NCI-H2196 (cell line): Measurements from ENCODE around the gene KRT75.
"Not testable (repeated sequence)": the region's sequence is repeated elsewhere in the genome, so short reads cannot be mapped to it uniquely, and the experiment has no call there.

Experiments
- DNase-seq: peaks from one replicate; lab custom pipeline; 2025; ENCODE audit not compliant: unreplicated experiment; lab: John Stamatoyannopoulos, UW

KRT75 gene

DNA sequence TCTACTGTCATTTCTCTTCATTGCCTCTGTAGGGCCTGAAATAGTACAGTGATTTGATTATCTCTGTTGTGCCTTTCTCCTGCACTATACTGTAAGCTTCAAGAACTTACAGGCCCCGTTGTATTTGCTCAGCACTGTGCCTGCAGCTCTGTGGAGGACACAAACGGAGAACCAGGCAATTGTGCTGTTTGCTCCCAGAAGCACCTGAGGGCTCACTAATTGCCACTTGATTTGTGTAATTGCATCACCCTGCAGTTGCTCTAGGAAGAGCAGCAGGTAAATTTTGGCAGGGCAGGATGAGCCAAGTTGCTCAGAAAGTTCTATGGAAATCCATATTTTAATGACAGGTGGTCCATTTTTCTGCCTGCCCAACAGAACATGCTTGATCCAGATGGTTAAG lies 16.4 kb downstream of the KRT75 start:
- DNase-seq = peak; percentile 48

DNA sequence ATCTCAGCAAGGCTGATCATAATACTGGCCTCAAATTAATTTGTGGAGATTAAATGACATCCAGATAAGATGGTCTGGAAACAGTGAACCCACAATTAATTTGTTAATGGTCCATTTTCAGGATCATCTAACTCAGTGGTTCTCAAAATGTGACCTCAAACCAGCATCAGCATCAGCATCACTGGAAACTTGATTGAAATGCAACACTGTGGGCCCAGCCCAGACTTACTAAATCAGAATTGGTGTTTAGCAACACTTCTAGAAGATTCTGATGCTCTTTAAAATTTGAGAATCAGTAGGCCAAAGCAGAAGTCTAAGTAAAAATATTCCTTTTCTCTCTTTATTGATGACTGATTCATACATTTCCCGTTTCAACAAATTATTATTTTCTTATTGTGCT lies 17.4 kb downstream of the KRT75 start:
- DNase-seq = no peak

DNA sequence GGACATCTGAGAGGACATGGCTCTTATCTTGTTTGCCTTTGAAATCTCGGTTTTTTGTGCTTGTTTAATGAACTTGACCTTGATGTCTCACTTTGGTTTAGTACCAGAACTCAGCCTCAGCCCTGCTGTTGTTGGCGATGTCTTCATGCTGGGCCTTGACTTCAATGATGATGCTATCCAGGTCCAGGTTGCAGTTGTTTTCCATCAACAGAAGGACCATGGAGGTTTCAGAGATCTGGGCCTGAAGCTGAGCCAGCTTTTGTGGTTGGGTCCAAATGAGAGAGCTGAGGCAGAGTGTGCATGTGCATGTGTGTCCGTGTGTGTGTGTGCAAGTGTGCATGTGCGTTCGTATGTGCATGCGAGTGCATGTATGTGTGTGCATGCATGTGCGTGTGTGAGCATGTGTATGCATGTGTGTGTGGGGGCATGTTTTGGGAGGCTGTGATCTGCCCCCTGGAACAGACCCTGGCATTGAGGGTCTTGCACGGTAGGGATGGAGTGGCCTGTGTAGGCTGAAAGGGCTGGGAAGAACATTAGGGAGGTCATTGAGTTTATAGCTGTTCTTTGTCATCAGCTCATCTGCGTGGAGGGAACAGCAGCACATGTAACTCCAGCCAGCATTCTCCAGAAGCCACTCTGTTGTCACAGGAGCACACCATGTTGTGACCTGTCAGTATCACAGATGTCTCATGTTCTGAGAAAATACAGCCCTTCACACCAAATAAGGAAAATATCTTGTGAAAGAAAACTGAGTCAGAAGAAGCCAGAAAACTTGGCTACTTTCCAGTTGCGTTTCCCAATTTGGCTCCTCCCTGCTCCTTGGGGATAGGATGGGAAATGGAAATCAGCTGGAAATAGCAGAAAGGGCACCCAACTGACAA lies 18.1 kb downstream of the KRT75 start:
- DNase-seq = no peak

DNA sequence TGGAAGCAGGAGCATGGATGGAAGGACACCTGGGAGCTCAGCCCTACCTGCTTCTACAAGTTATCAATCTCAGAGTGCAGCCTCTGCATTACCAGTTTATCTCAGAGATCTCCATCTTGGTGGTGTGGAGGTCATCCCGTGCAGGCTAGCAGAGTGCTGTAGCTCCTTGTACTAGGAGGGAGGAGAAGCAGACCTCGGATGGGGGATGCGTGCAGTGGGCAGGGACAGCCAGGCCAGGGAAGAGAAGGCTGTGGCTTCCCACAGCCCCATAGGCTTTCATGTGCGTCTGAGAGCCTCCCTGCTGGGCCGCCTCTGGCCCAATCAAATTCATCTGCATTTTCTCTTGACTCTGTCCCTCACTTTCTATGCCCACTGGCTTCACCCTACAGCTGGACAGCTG lies 19.2 kb downstream of the KRT75 start:
- DNase-seq = no peak

DNA sequence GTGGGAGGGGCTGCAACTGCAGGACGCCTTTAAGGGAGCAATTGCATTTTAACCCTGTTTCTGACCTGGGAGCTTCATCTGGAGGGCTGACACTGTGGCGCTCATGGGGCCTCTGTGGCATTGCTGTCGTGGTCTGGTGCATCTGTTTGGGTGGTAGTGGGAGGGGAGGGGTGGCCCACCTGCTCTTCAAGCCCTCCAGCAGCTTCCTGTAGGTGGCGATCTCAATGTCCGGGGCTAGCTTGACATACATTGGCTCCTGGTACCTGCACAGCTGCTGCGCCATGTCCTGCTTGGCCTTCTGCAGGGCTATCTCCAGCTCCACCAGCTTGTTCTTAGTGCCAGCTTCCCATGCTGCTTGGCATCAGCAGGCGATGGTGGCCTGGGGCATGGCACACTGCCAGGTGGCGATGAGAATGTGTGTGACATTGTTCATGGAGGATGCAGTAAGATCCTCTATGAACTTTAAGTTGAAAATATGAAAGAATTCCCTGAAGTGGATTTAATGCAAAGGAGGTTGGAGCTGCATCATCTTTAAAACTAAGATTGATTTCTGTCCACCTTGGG lies 20.3 kb downstream of the KRT75 start:
- no peak for DNase-seq

DNA sequence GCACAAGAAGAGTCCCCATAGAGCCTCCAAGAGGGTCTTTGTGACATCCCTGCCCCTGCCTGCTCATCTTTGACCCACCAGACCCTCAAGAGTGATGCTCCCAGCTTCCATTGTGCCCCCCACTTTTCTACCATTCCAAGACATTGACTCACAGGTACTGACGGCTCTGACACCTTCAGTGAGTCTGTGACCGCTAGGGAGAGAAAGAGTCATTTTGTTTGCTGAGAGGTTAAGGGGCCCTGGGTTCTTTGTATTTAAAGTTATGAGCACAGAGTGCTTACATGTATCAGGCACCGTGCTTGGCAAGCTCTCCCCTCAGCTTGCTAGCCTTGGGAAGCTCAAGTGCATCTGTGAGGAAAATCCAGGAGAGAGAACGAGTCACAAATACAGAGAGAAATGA lies 21.0 kb downstream of the KRT75 start:
- no peak for DNase-seq

DNA sequence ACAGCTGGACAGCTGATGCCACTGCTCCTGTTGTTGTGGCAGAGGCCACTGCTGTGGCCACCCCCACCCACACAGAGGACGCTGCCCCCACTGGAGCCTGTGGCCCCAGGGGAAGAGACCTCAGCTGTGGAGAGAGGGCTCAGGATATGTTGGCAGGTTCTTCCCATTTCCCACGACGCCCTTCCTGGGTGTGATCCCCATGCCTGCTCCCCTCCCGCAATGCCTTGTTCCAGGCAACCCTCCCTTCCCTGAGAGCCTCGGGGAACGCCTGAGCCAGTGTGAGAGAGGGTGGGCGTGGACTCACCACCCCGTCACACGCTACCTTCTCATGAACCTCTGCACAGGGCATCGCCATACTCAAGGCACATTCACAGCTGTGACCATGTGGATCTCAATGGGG lies 22.4 kb downstream of the KRT75 start:
- DNase-seq = no peak

DNA sequence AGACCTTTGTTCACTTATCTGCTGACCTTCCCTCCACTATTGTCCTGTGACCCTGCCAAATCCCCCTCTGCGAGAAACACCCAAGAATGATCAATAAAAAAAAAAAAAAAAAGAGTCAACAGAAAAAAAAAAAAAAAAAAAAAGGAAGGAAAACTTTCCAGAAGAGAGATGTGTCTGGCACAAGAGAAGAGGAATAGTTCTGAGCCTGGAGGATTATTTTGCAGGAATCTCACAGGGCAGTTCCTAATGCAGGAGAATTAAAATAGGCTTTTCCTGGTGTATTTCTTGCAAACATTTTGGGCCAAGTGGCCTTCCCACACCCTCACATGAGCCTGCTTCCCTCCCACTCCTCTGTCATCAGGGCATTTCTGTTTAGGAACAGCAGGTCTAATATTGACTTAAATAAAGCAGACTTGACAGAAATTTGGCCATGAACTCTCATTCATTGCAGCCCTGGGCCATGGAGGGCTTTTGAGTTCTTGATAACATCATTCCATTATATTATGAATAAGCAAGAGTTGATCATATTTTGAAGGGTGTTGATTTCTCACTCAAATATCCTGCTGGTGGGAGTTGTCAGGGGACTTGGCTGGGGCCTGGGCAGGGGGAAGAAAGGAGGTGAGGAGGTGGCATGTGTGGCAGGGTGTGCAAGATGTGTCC lies 23.5 kb downstream of the KRT75 start:
- DNase-seq = not testable (repeated sequence)

DNA sequence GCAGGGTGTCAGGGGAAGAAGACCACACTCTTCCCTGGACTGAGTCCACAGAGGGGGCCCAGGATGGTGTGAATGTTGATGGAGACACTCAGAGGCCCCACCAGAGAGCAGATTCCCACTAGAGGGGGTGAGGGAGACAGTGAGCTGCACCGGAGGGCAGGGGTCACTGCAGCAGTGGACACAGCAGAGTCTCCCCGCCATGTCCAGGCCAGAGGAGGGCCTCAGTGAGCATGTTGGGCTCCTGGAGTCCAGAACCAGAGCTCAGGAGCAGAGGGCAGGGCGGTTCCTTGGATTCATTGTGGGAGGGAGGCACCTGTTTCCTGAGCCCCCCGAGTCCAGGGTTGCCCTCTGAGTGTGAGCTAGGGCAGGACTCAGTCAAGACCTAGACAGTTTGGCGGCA lies 26.3 kb downstream of the KRT75 start:
- DNase-seq = no peak

DNA sequence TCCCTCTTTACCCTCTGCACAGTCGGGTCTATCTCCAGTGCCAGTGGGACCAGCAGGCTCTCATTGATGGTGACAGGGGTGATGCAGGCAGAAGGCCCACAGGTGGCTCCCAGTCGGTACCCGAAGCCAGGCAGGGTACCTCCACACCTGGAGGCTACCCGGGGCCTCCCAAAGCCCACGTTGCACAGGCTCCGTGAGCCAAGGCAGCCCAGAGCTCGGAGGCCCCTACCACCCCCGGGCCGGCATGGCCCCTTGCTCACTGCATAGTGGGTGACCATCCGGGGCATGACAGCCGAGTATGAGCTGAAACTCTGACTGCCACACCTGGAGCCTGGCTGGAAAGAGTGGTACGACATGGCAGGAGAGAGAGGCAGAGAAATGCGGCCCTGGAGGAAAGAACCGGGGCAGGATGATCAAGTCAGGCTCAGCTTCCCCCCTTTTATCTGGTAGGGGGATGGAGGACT lies 28.2 kb downstream of the KRT75 start, which contains the start of gene KRT82:
Gene KRT82 (minus strand): TSS at position 414 of the 464 bp plus-strand sequence. CDS start 58 bp downstream, at position 356.
- no peak for DNase-seq

DNA sequence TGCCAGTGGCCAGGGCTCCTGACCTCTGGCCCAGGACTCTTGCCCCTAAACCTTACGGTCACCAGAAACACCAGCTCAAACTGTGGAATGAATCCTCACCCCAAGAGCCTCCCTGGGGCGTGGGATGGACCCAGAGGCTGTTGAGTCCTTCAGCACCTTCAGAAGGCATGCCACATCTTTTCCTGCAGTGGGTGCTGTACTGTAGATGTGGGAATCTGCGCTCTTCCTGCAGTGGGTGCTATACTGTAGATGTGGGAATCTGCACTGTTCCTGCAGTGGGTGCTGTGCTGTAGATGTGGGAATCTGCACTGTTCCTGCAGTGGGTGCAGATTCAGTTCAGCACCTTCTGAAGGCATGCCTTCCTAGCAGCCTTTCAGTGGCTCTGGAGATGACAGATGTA lies 29.2 kb downstream of the KRT75 start:
- no peak for DNase-seq

DNA sequence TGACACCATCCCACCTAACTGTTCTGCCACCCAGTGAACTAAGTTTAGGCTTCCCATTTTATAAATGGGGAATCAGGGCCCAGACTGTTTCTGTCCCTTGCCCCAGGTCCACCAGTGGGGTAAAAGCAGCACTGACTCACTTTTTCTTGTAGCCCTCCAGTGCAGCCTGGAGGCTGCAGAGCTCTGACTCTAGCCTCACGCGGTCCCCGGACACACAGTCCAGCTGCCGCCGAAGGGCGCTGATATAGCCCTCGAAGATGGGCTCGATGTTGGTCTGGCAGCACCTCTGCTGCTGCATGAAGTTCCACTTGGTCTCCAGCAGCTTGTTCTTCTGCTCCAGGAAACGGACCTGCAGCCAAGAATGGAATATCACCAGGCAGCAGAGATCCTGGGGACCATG lies 30.6 kb downstream of the KRT75 start:
- no peak for DNase-seq

DNA sequence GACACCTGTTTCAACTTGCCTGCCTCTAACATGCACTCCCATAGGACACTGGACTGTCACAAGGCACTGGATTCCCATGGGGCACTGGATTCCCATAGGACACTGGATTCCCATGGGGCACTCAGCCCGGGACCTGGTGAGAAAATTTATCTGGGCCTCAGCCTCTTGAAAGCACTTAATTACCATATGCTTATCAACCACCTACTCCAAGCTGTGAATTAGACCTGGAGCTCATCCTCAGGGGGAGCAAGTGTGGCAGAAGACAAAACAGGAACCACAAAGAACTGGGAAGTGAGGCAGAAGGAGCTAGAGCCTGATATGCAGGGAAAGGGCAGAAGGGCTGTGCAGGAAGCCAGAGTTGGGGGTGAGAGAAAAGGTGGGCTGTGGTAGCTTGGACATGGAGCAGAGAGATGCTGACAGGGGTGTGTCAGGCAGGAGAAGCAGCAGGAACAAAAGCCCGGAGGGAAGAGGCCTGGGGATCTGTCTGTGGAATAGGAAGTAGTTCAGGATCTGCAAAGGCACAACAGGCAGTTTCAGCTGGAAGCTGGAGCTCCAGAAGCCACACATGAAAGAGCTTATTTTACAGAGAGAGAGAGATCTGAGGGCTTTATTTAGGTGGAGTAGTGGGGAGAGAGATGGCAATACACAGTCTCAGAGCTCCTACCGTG lies 31.2 kb downstream of the KRT75 start:
- DNase-seq = no peak

DNA sequence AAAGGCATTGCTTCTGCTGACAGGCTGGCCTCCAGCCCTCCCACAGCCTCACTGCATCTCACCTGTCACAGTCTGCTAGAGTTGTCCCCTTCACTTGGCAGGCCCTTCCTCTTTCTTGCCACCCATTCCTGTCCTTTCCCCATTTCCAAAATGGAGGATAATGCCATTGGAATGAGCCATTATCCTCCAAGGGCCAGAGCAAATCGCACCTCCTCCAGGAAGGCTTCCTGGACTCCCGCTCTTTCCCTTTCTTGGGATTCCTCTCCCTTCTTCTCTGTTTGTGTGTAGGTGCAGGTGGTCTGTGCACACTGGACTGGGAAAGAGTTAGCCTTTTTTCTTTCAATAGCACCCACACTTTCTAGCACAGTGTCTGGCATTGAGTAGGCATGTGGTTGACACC lies 31.8 kb downstream of the KRT75 start:
- DNase-seq = no peak

DNA sequence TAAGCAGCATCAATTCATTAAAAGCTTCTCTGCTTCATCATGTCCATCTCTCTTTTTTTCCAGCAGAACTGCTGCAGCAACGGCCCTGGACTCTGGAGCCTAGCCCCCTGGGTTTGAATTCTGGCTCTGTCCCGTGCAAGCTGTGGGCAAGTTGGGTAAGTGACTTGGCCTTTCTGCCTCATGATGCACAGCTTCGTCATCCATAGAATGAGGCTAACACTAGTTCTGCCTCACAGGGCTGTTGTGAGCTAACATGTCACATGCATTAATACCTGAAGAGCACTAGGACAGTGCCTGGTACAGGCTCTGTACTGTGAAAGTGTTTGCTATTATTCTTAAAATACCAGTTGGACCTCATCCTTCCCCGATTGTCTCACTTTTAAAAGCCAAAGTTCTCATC lies 32.2 kb downstream of the KRT75 start:
- no peak for DNase-seq

DNA sequence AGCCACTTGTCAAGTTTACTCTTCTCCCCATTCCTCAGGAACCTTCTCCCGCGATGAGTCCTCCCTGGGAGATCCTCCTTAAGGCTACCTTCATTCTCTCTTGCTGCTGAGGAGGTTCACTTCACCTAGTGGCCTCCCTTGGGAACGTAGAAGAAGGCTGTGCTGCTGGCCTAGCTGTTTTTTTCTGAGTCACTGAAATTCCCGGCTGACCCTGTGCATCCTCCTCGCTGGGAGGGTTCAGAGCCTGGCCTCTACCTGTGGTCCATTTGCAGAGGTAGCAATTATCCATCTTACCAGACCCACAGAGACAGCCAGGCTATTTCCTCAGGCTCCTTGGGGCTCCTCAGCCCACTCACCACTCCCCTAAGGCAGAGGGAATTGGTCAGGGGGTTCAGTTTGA lies 32.6 kb downstream of the KRT75 start:
- no peak for DNase-seq

DNA sequence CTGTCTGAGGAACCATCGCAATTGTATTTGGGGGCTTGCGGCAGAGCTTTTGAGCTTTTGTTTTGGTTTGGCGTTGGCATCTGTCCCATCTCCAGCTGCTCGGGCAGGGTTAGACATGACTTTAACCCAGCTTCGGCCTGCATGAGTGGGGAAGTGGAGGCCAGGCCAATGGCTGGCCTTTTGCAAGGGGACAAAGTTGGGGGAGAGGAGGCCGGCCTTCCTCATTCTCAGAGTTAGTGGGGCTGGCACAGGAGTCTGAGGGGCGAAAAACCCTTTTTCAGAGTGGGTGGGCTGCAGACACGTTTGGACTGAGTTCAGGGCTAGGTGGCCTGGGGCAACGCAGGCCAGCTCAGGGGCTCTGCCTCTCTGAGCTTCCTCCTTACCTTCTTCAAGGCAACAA lies 33.3 kb downstream of the KRT75 start:
- DNase-seq = no peak

DNA sequence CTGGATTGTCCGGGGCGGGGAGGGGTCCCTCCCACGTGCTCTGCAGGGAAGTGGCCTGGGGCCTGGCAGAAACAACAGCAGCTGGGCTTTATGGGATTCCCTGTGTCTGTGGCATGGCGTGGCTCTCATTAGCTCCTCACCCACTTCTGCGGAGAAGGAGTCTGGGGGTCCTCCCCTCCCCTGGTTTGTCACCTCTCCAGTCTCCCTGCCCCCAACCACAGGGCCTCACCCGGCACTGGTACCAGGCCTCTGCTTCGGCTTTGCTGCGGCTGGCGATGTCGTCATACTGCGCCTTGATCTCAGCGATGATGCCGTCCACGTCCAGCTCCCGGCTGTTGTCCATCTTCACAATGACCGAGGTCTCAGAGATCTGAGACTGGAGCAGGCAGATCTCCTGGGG lies 34.4 kb downstream of the KRT75 start:
- no peak for DNase-seq

DNA sequence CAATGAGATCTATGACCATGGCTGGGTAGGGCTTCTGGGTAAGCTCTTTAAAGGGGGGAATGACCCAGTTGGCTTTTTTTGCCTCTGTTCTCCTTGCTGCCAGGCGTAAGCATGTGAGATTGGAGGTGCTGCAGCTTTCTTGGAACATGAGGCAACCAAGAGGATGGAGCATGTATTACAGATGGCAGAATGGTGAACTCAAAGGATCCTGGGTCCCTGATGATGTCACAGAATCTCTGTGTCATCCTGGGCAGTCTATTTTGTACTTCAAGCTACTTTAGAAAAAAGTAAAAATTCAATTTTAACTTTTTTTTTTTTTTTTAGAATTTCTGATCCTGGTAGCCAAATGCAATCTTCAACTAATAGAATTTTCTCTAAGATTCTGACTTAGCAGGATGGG lies 36.0 kb downstream of the KRT75 start:
- no peak for DNase-seq

DNA sequence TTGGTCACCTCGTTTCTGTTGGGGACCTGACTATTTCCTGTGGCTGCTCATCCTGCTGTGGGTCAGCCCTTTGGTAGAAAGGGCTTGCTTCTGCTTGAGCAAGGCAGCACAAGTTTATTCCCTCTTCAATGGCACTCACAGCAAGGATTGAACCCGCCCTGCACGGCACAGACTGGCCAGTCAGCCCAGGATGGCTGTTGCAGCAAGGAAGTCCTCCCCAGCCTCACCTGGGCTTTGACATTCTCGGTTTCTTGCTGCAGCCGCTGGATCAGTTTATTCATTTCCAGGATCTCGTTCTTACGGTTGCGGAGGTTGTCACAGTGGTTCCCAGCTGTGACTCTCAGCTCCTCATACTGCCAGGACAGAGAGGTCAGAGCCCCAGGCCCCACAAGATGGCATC lies 37.5 kb downstream of the KRT75 start:
- DNase-seq = no peak

DNA sequence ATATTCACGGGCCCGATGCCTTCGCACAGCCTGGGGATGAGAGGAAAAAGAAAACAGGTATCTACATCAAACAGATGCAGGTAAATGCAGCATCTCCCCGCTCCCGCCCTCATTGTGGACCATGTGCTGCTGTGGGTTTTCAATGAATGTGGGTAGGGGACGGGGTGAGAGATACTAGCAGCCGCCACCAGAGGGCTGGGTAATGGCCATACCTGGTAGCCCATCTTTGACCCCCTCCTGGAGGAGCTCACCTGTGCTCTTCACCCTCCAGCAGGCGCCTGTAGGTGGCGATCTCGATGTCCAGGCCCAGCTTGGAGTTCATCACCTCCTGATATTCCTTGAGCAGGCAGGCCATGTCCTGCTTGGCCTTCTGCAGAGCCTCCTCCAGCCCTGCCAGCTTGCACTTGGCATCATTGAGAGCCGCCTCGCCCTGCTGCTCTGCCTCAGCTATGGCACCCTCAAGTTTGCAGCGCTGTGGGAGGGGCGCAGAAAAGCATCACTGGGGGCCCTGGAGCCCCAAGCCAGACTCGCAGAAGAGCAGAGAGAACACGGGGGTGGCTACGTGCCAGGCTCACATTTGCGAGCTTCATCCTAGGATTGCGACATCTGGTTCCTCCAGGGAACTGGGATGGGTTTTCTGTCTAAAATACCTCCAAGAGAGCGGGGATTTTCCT lies 38.3 kb downstream of the KRT75 start:
- peak; percentile 40 for DNase-seq
